GM11168 (cell line): Measurements from ENCODE around the gene IL23R.

ENCODE experiments used
- in situ Hi-C: fragments of 300-500 bp; cut with MboI; formaldehyde crosslinking; loops from one replicate; pipeline ENCODE4 v1.12.0; 2022; ENCODE audit warnings: low sequenced_read_pairs; ENCODE audit not compliant: unreplicated experiment

The IL23R gene

GRCh38 chr1:67217938-67218337 is 51.7 kb downstream of the IL23R start:
- in situ Hi-C loops, result loop anchor here (25.0 kb wide), 1 partner anchor 519 kb away; no protein-coding TSS in a partner anchor

DNA sequence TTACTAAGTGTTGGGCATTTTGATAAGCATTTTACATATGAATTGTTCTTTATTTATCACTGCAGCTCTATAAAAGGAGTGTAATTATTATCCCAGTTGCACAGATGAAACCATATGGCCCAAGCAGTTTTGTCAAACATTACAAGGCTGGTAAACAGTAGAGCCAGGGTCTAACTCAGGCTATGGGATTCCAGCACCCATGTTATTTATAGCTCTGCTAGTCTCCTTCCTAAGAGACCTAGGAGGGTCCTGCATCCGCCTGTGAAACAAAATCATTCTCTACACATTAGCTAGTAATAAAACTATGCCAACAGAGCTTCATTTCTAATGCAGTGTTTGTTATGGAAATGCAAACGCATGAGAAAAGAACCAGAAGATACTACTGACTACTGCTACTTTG is 58.6 kb downstream of the IL23R start:
- in situ Hi-C loops, result loop anchor here (25.0 kb wide), 1 partner anchor 512 kb away; no protein-coding TSS in a partner anchor

- in situ Hi-C loops, result no loop called here
Measured at GRCh38 chr1:67226688-67227087, 60.4 kb downstream of the IL23R start.

- in situ Hi-C loops, result no loop called here
Measured at GRCh38 chr1:67227196-67227595, 60.9 kb downstream of the IL23R start.

DNA sequence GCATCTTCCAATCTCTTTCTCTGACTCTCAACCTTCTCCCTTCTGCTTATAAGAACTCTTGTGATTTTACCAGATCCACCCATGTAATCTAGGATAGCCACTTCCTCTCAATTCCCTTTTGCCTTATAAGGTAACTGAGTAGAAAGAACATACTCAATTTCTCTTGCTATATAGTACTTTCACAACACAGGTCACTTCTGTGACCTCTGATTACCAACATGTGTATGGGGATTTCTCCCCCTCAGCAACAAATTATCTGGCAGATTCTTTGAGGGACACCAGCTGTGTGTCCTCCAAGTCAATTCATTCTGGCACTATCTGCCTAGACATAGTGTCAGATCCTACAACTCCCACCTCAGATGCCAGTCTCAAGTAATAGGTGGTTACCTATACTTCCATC is 62.5 kb downstream of the IL23R start:
- in situ Hi-C loops, result no loop called here

GRCh38 chr1:67230539-67230938 is 64.3 kb downstream of the IL23R start:
- in situ Hi-C loops, result loop anchor here (5.0 kb wide), 1 partner anchor 272 kb away; no protein-coding TSS in a partner anchor

- in situ Hi-C loops, result no loop called here
Measured at GRCh38 chr1:67236277-67236676, 70.0 kb downstream of the IL23R start.

DNA sequence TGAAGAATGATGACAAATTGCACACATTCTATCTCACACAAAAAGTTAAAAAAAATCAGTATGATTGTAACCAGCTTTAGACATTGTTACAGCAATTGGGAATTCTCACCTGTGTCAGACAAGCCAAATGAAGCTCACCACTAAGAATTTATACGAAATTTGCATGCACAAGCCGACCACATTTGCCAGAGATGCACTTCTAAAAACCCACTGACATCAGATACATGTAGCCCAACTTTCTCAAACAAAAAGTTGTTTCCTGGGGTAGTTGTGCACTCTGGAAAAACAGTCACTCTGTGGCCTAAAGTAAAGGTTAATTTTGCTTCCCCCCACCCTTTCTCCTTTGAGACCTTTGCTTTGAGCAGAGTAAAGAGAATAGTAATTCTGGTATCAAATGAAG is 73.5 kb downstream of the IL23R start:
- in situ Hi-C loops, result no loop called here

DNA sequence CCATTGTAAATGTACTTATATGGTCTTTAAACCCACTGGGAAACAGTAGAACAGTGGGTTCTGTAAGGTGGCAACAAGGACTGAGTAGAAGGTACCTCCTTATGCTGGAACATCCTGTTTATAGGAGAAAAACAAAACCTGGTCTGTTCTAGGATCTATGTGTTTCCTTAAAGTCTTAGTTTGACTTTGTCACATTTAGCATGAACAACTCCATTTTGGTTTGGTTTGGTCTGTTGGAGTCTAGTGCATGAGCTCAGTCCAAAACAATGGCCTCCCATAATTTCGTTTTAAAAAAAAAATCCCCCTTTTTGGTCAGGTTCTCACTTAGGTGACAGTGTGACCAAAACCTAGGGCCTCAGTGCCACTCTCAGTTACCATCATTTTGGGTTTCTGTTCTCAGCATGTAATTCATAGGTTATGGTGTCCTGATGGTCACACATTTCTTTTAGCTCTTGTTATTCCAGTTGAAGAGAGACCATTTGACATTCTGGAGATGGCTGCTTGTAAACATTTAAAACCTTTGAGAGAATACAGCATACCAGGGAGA is 75.0 kb downstream of the IL23R start:
- in situ Hi-C loops, result no loop called here

- in situ Hi-C loops, result no loop called here
Measured at GRCh38 chr1:67242016-67242415, 75.8 kb downstream of the IL23R start.

DNA sequence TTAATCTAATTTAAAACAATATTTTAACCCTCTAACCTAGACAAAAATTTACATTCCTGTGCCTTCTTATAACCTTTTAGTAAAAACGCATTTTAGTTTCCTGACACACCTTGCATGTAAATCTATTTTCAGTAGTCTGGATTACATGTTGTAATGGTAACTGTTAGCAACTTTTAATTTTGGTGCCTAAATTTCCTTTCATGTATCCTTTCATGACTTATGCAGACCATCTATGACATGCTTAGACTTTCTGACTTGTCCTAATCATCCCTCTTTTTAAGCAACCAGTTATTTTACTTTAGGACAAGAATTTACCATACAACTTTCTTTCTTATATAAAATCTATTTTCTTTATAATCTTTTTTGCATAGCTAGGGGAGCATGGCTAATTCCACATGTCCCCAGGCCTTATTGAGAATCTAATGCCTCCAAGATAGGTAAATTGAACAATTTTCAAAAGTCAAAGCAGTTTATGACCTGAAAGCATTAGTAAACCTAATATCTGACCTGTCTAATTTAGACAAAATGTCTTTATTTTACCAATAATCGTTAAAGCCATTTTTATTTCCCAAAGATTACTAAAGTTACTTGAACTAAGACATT is 83.9 kb downstream of the IL23R start:
- in situ Hi-C loops, result no loop called here

- in situ Hi-C loops, result no loop called here
Measured at GRCh38 chr1:67256291-67257172, 90.3 kb downstream of the IL23R start.

- in situ Hi-C loops, result no loop called here
Measured at GRCh38 chr1:67257173-67257535, 90.9 kb downstream of the IL23R start.

- in situ Hi-C loops, result no loop called here
Measured at GRCh38 chr1:67261680-67262079, 95.4 kb downstream of the IL23R start.

- in situ Hi-C loops, result no loop called here
Measured at GRCh38 chr1:67262735-67263134, 96.5 kb downstream of the IL23R start.

DNA sequence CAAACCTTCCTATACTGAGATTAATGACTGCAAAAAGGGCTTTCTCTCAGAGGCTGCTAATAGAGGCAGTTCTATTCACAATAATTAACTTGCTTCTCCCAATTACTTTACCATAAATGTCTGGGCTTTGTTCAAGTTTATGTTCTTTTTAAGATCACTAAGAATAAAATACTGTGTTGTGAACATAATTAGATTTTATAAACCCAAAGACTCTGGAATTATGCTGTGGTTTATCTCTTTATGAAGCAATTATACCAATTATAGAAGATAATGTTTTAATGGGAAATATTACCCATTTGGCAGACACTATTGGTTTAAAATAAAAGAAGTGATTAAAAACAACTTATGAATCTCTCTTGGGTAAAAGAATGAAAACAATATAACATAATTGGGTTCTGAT is 97.9 kb downstream of the IL23R start:
- in situ Hi-C loops, result no loop called here

GRCh38 chr1:67264899-67265298 is 98.6 kb downstream of the IL23R start:
- in situ Hi-C loops, result no loop called here

DNA sequence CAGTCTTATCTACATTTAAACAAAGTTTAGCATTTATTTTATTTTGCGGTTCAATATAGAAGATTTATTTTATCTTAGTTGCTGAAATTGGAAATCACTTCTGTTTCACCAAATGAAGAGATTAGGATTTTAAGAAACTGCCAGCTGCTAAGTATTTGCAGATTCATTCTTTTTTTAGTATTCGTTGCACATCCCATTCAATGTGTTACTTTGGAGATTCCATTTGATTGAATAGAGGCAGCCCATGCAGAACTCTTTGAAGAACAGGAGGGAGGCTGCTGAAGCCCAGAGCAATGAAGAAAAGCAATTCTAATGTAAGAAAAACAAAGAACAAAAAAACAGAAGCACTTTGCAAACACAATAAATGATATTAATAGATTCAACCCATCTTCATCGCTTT is 102.8 kb downstream of the IL23R start:
- in situ Hi-C loops, result no loop called here

GRCh38 chr1:67270541-67270940 is 104.3 kb downstream of the IL23R start:
- in situ Hi-C loops, result no loop called here

DNA sequence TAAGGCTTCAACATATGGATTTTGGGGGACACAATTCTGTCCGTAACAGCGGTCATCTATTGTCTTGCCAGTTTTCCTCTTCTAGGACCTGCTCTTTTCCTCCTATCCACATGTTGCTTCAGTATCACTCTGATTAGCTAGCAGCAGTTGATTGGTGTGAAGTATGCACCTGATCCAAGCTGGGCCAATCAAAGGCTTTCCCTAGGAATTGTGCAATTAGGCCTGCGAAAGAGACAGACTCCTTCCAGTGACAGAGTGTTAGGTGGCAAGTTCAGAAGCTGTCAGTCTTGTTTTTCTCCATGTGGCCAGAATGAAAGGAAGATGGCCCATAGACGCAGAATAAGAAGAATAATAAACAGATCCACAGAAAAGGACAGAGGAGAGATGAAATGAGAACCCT is 107.3 kb downstream of the IL23R start:
- in situ Hi-C loops, result no loop called here

GRCh38 chr1:67274623-67275325 is 108.5 kb downstream of the IL23R start:
- in situ Hi-C loops, result no loop called here
